GM21528 (cell line): Measurements from ENCODE around the gene CRADD.

Source experiments
- ATAC-seq: cut with Tn5 transposase; IDR thresholded peaks from one replicate; pipeline ENCODE4 v1.9.1; 2021; ENCODE audit warnings: mild to moderate bottlenecking, moderate library complexity; ENCODE audit not compliant: unreplicated experiment, low FRiP score

CRADD gene

GRCh38 chr12:93802698-93803423, 125.7 kb downstream of the CRADD start:
- no peak for ATAC-seq

- ATAC-seq, result no peak
Measured at GRCh38 chr12:93803424-93803807, 126.2 kb downstream of the CRADD start.

- ATAC-seq, result no peak
Measured at GRCh38 chr12:93804392-93805179, 127.4 kb downstream of the CRADD start.

- ATAC-seq, result no peak
Measured at GRCh38 chr12:93805736-93806141, 128.6 kb downstream of the CRADD start.

- no peak for ATAC-seq
Measured at GRCh38 chr12:93807354-93807753, 130.2 kb downstream of the CRADD start.

GRCh38 chr12:93808169-93808899, 131.2 kb downstream of the CRADD start:
- no peak for ATAC-seq

GRCh38 chr12:93812626-93813025, 135.5 kb downstream of the CRADD start:
- no peak for ATAC-seq

GRCh38 chr12:93813186-93813585, 136.0 kb downstream of the CRADD start:
- ATAC-seq, result no peak

- no peak for ATAC-seq
Measured at GRCh38 chr12:93813972-93814821, 137.0 kb downstream of the CRADD start.

- ATAC-seq, result no peak
Measured at GRCh38 chr12:93818488-93819049, 141.4 kb downstream of the CRADD start.

GRCh38 chr12:93819050-93819491, 141.9 kb downstream of the CRADD start:
- no peak for ATAC-seq

- ATAC-seq, result no peak
Measured at GRCh38 chr12:93823616-93824391, 146.6 kb downstream of the CRADD start.

- no peak for ATAC-seq
Measured at GRCh38 chr12:93824514-93825500, 147.6 kb downstream of the CRADD start.

GRCh38 chr12:93825501-93825888, 148.3 kb downstream of the CRADD start:
- ATAC-seq, result no peak

- ATAC-seq, result no peak
Measured at GRCh38 chr12:93825931-93826555, 148.9 kb downstream of the CRADD start.

- no peak for ATAC-seq
Measured at GRCh38 chr12:93827179-93827578, 150.0 kb downstream of the CRADD start.

- ATAC-seq, result no peak
Measured at GRCh38 chr12:93827669-93828068, 150.5 kb downstream of the CRADD start.

GRCh38 chr12:93829016-93829415, 151.8 kb downstream of the CRADD start:
- ATAC-seq, result no peak
